IMR-90 (cell line): ENCODE measurements around the gene TFB1M. TPM values are rescaled to one million over a fixed set of nuclear protein-coding genes. Genes with fewer than 3 reads are reported as not detected.

Experiments used
- ATAC-seq: fragments of 200-7000 bp; cut with Tn5 transposase; 2 replicates; pipeline ENCODE4 v1.9.1; 2020; ENCODE audit warnings: low read depth, mild to moderate bottlenecking, moderate library complexity
- BruUV-seq: library from RNA; stranded (reverse); fragments of 400-500 nt; replicated peaks from 2 replicates; lab custom pipeline; 2021; lab: Mats Ljungman, UMichigan
- CTCF ChIA-PET: fragments of 300-600 bp; formaldehyde crosslinking; extraction: SDS; loops from one replicate; lab custom pipeline; 2021; ENCODE audit warnings: antibody characterized with exemption; lab: Yijun Ruan, JAX
- POLR2A ChIA-PET: fragments of 300-600 bp; sonication (Branson Sonifier 250); formaldehyde crosslinking; loops from one replicate; lab custom pipeline; 2022; ENCODE audit warnings: antibody characterized with exemption; ENCODE audit not compliant: unreplicated experiment; lab: Charles Lee
- DNase-seq: peaks from one replicate; pipeline ENCODE4 v3.0.0; 2013
- H2AFZ ChIP-seq: replicated peaks from 2 replicates; pipeline ENCODE3; 2013; ENCODE audit warnings: low read length, mild to moderate bottlenecking; ENCODE audit not compliant: poor library complexity
- H2AK5ac ChIP-seq: 2 replicates; pipeline ENCODE4 v1.6.1; 2013; ENCODE audit warnings: low read depth, low read length, inconsistent platforms
- H2AK9ac ChIP-seq: replicated peaks from 2 replicates; pipeline ENCODE3; 2013; ENCODE audit warnings: mild to moderate bottlenecking, low read depth, low read length, moderate library complexity; ENCODE audit not compliant: poor library complexity
- H2BK120ac ChIP-seq: 2 replicates; pipeline ENCODE4 v1.6.1; 2013; ENCODE audit warnings: low read depth, low read length, inconsistent platforms
- H2BK15ac ChIP-seq: 3 replicates; pipeline ENCODE4 v1.6.1; 2013; ENCODE audit warnings: low read depth, low read length, inconsistent platforms
- H2BK20ac ChIP-seq: 2 replicates; pipeline ENCODE4 v1.6.1; 2013; ENCODE audit warnings: low read depth, mild to moderate bottlenecking, inconsistent platforms, low read length, moderate library complexity
- H2BK5ac ChIP-seq: 2 replicates; pipeline ENCODE4 v1.6.1; 2013; ENCODE audit warnings: mild to moderate bottlenecking, low read depth, low read length, inconsistent platforms; ENCODE audit not compliant: poor library complexity, severe bottlenecking
- H3K14ac ChIP-seq: replicated peaks from 2 replicates; pipeline ENCODE4 v1.6.1; 2013; ENCODE audit warnings: low read depth, low read length, inconsistent platforms
- H3K18ac ChIP-seq: 2 replicates; pipeline ENCODE4 v1.6.1; 2013; ENCODE audit warnings: low read depth, low read length, control low read depth
- H3K23ac ChIP-seq: 2 replicates; pipeline ENCODE4 v1.6.1; 2013; ENCODE audit warnings: low read depth, low read length, inconsistent platforms
- H3K27ac ChIP-seq: 2 replicates; pipeline ENCODE4 v1.5.1; 2013; ENCODE audit warnings: mild to moderate bottlenecking, control low read depth, low read length; ENCODE audit not compliant: insufficient read depth
- H3K27me3 ChIP-seq: 2 replicates; pipeline ENCODE4 v1.6.1; 2013; ENCODE audit warnings: low read length; ENCODE audit not compliant: control insufficient read depth, insufficient read depth
- H3K36me3 ChIP-seq: 2 replicates; pipeline ENCODE4 v1.6.1; 2013; ENCODE audit warnings: low read length, mixed read lengths; ENCODE audit not compliant: control insufficient read depth, insufficient read depth
- H3K4ac ChIP-seq: 2 replicates; pipeline ENCODE4 v1.6.1; 2013; ENCODE audit warnings: low read depth, low read length, inconsistent platforms
- H3K4me1 ChIP-seq: 2 replicates; pipeline ENCODE4 v1.6.1; 2013; ENCODE audit warnings: low read length, mixed read lengths; ENCODE audit not compliant: control insufficient read depth, insufficient read depth
- H3K4me2 ChIP-seq: 2 replicates; pipeline ENCODE4 v1.6.1; 2013; ENCODE audit warnings: low read depth, mild to moderate bottlenecking, control low read depth, low read length, moderate library complexity
- H3K4me3 ChIP-seq: 2 replicates; pipeline ENCODE4 v1.5.1; 2013; ENCODE audit warnings: low read depth, mild to moderate bottlenecking, control low read depth, low read length, moderate library complexity; ENCODE audit not compliant: insufficient read depth
- H3K56ac ChIP-seq: 2 replicates; pipeline ENCODE4 v1.6.1; 2013; ENCODE audit warnings: low read length, inconsistent platforms; ENCODE audit not compliant: insufficient read depth; ENCODE audit errors: extremely low read depth
- H3K79me1 ChIP-seq, 2 experiments: 2 replicates each; pipeline ENCODE4 v1.6.1; 2013; ENCODE audit warnings: low read length in 2 of 2, inconsistent platforms in 1 of 2, low read depth in 1 of 2
- H3K9ac ChIP-seq: 2 replicates; pipeline ENCODE4 v1.6.1; 2013; ENCODE audit warnings: low read depth, low read length, control low read depth
- H3K9me1 ChIP-seq: 2 replicates; pipeline ENCODE4 v1.6.1; 2013; ENCODE audit warnings: low read length, inconsistent platforms; ENCODE audit not compliant: insufficient read depth
- H3K9me3 ChIP-seq: 2 replicates; pipeline ENCODE4 v1.6.1; 2013; ENCODE audit warnings: low read length; ENCODE audit not compliant: control insufficient read depth, insufficient read depth
- H4K20me1 ChIP-seq: 2 replicates; pipeline ENCODE4 v1.6.1; 2013; ENCODE audit warnings: low read length, inconsistent platforms; ENCODE audit not compliant: insufficient read depth
- H4K5ac ChIP-seq: 2 replicates; pipeline ENCODE4 v1.6.1; 2013; ENCODE audit warnings: mild to moderate bottlenecking, low read depth, low read length, control low read depth
- H4K8ac ChIP-seq, 2 experiments: 2 replicates each; pipeline ENCODE4 v1.6.1; 2013; ENCODE audit warnings: low read depth in 2 of 2, low read length in 2 of 2, control low read depth in 1 of 2, inconsistent platforms in 1 of 2
- H4K91ac ChIP-seq: 2 replicates; pipeline ENCODE4 v1.6.1; 2013; ENCODE audit warnings: low read depth, low read length, inconsistent platforms; ENCODE audit not compliant: insufficient read depth
- BHLHE40 ChIP-seq: fragments of 150-350 bp; IDR thresholded peaks from 2 replicates; pipeline ENCODE4 v1.6.1; 2016; ENCODE audit warnings: mild to moderate bottlenecking, low read depth, low read length
- FOS ChIP-seq: fragments of 150-350 bp; IDR thresholded peaks from 2 replicates; pipeline ENCODE4 v1.6.1; 2016; ENCODE audit warnings: low read depth, low read length
- MAFK ChIP-seq: IDR thresholded peaks from 2 replicates; pipeline ENCODE4 v1.6.1; 2012; ENCODE audit warnings: low read depth, low read length, improper control_type of control experiment
- MAZ ChIP-seq: IDR thresholded peaks from 2 replicates; pipeline ENCODE4 v1.6.1; 2012; ENCODE audit warnings: low read depth, mild to moderate bottlenecking, low read length, improper control_type of control experiment, moderate library complexity, borderline replicate concordance
- NFE2L2 ChIP-seq: fragments of 150-350 bp; IDR thresholded peaks from 2 replicates; pipeline ENCODE4 v1.6.1; 2016; ENCODE audit warnings: low read depth, mild to moderate bottlenecking, low read length
- POLR2A ChIP-seq: IDR thresholded peaks from 2 replicates; pipeline ENCODE4 v1.6.1; 2012; ENCODE audit warnings: mild to moderate bottlenecking, low read depth, low read length
- RFX5 ChIP-seq: IDR thresholded peaks from 2 replicates; pipeline ENCODE4 v1.8.0; 2012; ENCODE audit warnings: low read depth, mild to moderate bottlenecking, low read length, moderate library complexity
- SMC3 ChIP-seq: fragments of 150-350 bp; IDR thresholded peaks from 2 replicates; pipeline ENCODE4 v1.6.1; 2016; ENCODE audit warnings: low read depth, mild to moderate bottlenecking, antibody characterized with exemption, low read length, moderate library complexity
- WGBS, 2 experiments: methylation state at CpG; one replicate each; pipeline versions ENCODE4 v1.1.5 to v1.1.7; 2013; ENCODE audit warnings: missing lambda C conversion rate in 2 of 2; ENCODE audit not compliant: insufficient read length in 1 of 2; ENCODE audit errors: extremely low coverage in 2 of 2; 5-methylcytosine and 5-hydroxymethylcytosine counted together
- dilution Hi-C: fragments of 300-500 bp; cut with HindIII; formaldehyde crosslinking; loops from one replicate; pipeline ENCODE4 v1.14.3; 2018; ENCODE audit warnings: low sequenced_read_pairs; ENCODE audit not compliant: unreplicated experiment
- in situ Hi-C: fragments of 300-500 bp; cut with MboI; formaldehyde crosslinking; loops from 3 replicates; pipeline ENCODE4 v1.14.3; 2019; ENCODE audit warnings: low sequenced_read_pairs, inconsistent platforms, mixed read lengths
- intact Hi-C: fragments of 100-400 bp; cut with micrococcal nuclease; formaldehyde crosslinking; loops from 2 replicates; pipeline ENCODE4 v1.10.0; 2022
- polyA plus RNA-seq, 3 experiments: library from polyadenylated mRNA; depleted of rRNA; stranded (reverse); fragments of >200 nt; gene quantifications; 2 replicates each; pipeline ENCODE4 v1.2.3, GENCODE V29; 2012; ENCODE audit warnings: low replicate concordance in 1 of 3
- total RNA-seq: library from RNA; depleted of rRNA; stranded (reverse); fragments of >200 nt; gene quantifications from 2 replicates; pipeline ENCODE4 v1.2.3, GENCODE V29; 2012
- TF ChIP-seq, protein P1 (sequence below): fragments of 150-350 bp; IDR thresholded peaks from 2 replicates; pipeline ENCODE4 v1.6.1; 2017; ENCODE audit warnings: mild to moderate bottlenecking, antibody characterized with exemption, low read length, low read depth

Gene TFB1M
- total and polyA plus RNA-seq, 2 of the 4 experiments (the other 2 are of a cell fraction), result 18.1 to 22.4 TPM

DNA sequence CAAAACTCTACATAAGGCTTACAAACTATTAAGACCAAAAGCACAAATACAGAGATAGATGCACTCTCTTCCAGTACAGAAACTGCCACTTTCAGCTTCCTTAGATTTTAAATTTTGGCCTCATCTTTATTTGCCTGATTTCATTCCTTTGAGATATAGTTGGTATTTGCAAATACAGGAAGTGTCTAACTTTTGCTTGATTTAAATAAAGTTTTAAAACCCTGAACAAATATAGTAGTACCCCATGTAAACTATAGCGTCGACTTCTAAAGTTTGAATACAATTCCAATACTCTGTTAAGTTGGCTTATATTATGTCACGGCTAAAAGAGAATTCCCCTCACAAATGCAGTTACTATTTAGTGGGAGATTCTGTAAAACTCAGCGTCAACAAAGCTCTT, 51.6 kb downstream of the TFB1M start:
- no CpG with 5 or more reads among the region's 4 CpGs for WGBS, 2 experiments
- Histone ChIP-seq H2BK5ac (no peak overlapping the region), H3K9me3 (no peaks in the 10 kb centered on the region), H4K91ac (no peak overlapping the region), H4K8ac (no peak overlapping the region), H3K14ac (no peak overlapping the region), H3K56ac (no peak overlapping the region), H2AK9ac (no peak overlapping the region), H2AK5ac (no peak overlapping the region), H3K18ac (no peak overlapping the region), H3K36me3 (peaks cover 16% of the 10 kb centered on the region), H3K23ac (no peak overlapping the region), H3K27me3 (no peaks in the 10 kb centered on the region), H3K4me3 (no peak overlapping the region), H3K9me1 (peaks cover 15% of the 10 kb centered on the region), H3K4ac (no peak overlapping the region), H2BK15ac (no peak overlapping the region), H2BK20ac (no peak overlapping the region), H4K20me1 (no peaks in the 10 kb centered on the region), H3K4me1 (no peaks in the 10 kb centered on the region; the same call in 1 of the 2 replicates), H2AFZ (no peak overlapping the region), H4K5ac (no peak overlapping the region), H2BK120ac (no peak overlapping the region), H3K79me1 (peaks cover 5 to 28% of the 10 kb centered on the region in 2 experiments), H3K4me2 (no peak overlapping the region), H3K27ac (no peak overlapping the region), H3K9ac (no peak overlapping the region)
- in situ Hi-C loops, result no loop called here
- no peak for TF ChIP-seq FOS
- TF ChIP-seq, protein P1, sequence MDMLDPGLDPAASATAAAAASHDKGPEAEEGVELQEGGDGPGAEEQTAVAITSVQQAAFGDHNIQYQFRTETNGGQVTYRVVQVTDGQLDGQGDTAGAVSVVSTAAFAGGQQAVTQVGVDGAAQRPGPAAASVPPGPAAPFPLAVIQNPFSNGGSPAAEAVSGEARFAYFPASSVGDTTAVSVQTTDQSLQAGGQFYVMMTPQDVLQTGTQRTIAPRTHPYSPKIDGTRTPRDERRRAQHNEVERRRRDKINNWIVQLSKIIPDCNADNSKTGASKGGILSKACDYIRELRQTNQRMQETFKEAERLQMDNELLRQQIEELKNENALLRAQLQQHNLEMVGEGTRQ, result no peak
- TF ChIP-seq NFE2L2, result no peak
- no peak for TF ChIP-seq MAZ
- no peak for TF ChIP-seq SMC3
- TF ChIP-seq RFX5, result no peak
- no peak for TF ChIP-seq MAFK
- no peak for TF ChIP-seq BHLHE40
- TF ChIP-seq POLR2A, result no peak
- ChIA-PET POLR2A (no interaction called here), CTCF (no interaction called here)
- BruUV-seq, result no TSS peak
- DNase-seq, result no peak
- intact Hi-C loops, result no loop called here
- ATAC-seq, result no peak
- dilution Hi-C loops, result no loop called here
